H1 (cell line): ENCODE results near the gene CARD11. TPM values are rescaled to one million over a fixed set of nuclear protein-coding genes. Genes with fewer than 3 reads are reported as not detected.

ENCODE experiments used
- CBX8 ChIP-seq: fragments of 300-800, 300-1000 bp; sonication (generic); IDR thresholded peaks from 2 replicates; pipeline ENCODE4 v1.7.1; 2016; ENCODE audit warnings: low read depth, low read length, borderline replicate concordance
- polyA plus RNA-seq, 7 experiments: library from polyadenylated mRNA; depleted of rRNA in 3 of 7; stranded (reverse) in 5 of 7; unstranded in 2 of 7; fragments of >200 nt in 5 of 7; fragments of 200-250 nt in 2 of 7; gene quantifications; 1 replicate in 5 of 7; 2 replicates in 1 of 7; 4 replicates in 1 of 7; pipeline versions ENCODE4 v1.2.1 to v1.2.3, GENCODE V29; 2011 to 2013; ENCODE audit warnings: missing spikeins in 2 of 7, mixed read lengths in 2 of 7
- total RNA-seq: library from RNA; stranded (reverse); fragmentation: NEBNext Ultra II Directional; extraction: Animal tissue kit (Norgen Biotek cat#: 25700); gene quantifications from 2 replicates; pipeline ENCODE4 v1.2.1, GENCODE V29; 2021

CARD11 gene
- total and polyA plus RNA-seq, 2 of the 8 experiments (the other 6 are each of a cell fraction or from before 2014, with no cell fraction given) = 12.6 to 29.8 TPM

DNA sequence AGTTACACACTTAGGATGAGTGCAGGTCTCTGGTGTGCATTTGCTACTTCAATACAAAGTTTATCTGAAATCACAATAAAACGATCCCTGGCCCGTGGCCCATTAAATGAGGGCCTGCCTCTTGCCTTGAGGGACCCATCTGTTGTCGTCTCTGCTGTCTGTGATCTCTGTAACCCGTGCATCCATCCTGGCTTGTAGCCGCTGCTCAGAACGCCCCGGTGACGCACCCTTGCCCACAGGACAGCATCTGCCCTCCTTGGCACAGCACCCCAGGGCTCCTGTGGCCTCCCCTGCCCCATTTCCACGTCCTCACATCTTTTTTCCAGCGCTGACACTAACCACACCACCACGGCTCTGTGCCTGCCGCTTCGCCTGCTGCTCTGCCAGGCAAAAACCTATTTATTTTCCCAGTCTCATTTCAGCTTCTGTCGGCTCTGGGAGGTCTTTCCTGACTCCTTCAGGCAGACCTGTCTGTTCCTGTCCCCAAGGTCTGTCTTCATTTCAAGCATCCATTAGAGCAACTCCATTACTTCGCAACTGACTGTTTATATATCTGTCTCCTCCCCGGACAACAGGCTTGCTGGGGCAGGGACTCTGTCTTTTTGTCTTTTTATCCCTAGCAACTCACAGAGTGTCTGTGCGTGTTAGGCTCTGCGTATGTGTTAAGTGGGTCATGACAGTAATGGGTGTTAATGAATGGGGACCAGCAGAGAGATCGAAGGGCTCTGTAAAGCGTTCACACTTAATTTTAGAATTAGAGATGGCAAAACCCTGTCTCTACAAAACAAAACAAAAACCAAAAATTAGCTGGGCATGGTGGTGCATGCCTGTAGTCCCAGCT, 16.4 kb downstream of the CARD11 start (continued):
- no peak for TF ChIP-seq CBX8
